ENCODE measurements around the gene PPP3R1. TPM values are rescaled to one million over a fixed set of nuclear protein-coding genes. Genes with fewer than 3 reads are reported as not detected.
"Not testable (repeated sequence)": the region's sequence is repeated elsewhere in the genome, so short reads cannot be mapped to it uniquely, and the experiment has no call there.

The PPP3R1 gene
- polyA plus RNA-seq, 3 donors: 59.7 to 64.7 (median 62.8) TPM

DNA sequence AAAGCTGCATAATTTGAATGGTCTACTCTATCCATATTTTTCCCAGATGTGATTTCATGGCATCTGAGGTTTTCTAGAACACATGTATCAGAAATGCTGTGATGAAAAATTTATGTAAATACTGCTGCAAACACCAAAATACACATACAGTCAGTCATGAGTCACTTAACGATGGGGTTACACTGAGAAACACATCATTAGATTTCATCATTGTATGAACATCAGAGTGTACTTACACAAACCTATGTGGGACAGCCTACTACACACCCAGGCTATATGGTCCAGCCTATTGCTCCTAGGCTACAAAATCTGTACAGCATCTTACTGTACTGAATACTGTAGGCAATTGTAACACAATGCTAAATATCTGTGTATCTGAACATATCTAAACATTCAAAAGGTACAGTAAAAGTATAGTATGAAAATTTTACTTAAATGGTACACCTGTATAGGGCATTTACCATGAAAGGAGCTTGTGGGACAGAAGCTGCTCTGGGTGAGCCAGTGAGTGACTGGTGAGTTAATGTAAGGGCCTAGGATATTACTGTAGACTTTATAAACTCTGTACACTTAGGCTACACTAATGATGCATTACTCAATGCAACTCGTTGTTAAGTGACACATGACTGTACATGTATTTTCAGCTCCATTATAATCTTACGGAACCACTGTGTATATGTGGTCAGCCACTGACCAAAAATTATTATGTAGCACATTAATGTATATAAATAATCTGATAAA lies 61.2 kb downstream of the PPP3R1 start:
- no peak for DNase-seq (ENCODE audit: low read depth in 3 of 3, low spot score in 2 of 3)

DNA sequence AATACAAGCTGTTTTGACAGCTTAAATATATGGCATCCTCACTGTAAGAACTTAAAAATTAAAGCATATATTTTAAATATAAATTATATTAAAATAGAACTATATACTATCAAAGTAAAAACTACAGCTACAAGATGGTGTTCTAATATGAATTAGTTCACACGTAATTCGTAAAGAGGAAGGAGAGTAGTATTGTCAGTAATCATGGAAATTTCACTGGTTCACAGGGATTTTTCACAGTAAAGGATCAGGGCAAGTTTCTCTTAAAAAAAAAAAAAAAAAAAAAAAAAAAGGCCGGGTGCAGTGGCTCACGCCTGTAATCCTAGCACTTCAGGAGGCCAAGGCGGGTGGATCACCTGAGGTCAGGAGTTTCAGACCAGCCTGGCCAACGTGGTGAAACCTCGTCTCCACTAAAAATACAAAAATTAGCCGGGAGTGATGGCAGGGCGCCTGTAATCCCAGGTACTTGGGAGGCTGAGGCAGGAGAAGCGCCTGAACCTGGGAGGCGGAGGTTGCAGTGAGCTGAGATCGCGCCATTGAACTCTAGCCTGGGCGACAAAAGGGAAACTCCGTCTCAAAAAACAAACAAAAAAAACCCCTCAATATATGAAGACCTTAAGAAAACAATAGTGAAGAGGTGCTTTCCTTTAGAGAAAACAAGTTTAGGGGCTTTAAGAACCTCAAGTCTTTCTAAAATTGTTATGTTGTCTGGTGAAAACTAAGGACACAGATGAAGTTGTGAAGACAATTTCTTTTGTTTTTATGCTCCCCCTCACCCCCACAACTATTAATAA lies 62.1 kb downstream of the PPP3R1 start:
- no peak for DNase-seq (ENCODE audit: low read depth in 3 of 3, low spot score in 2 of 3)

GRCh38 chr2:68188831-68189230 lies 63.5 kb downstream of the PPP3R1 start:
- no peak for DNase-seq (ENCODE audit: low read depth in 3 of 3, low spot score in 2 of 3)

DNA sequence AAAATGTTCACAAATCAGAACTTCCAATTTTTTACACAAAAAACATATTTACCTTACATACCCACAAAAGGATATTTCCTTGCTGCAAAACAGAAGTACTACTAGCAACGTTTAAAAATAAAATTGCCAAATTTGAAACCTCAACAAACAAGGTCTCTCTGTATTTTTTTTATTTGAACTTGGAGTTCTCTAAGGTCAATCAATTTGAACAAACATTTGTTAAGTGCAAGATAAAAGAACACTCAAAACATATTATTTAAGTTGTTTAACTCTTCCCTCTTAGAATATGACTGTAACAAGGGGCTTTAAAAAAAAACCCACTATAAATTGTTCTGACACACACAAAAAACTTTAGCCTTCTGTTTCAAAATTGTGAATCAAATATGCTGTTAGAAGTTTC lies 65.0 kb downstream of the PPP3R1 start:
- DNase-seq (ENCODE audit: low read depth in 3 of 3, low spot score in 2 of 3): no peak

GRCh38 chr2:68185541-68186164 lies 66.7 kb downstream of the PPP3R1 start:
- DNase-seq (ENCODE audit: low read depth in 3 of 3, low spot score in 2 of 3): no peak

- no peak for DNase-seq (ENCODE audit: low read depth in 3 of 3, low spot score in 2 of 3)
Observed at GRCh38 chr2:68182902-68183301, 69.4 kb downstream of the PPP3R1 start.

GRCh38 chr2:68178954-68179627 lies 73.2 kb downstream of the PPP3R1 start:
- no peak for DNase-seq (ENCODE audit: low read depth in 3 of 3, low spot score in 2 of 3)

DNA sequence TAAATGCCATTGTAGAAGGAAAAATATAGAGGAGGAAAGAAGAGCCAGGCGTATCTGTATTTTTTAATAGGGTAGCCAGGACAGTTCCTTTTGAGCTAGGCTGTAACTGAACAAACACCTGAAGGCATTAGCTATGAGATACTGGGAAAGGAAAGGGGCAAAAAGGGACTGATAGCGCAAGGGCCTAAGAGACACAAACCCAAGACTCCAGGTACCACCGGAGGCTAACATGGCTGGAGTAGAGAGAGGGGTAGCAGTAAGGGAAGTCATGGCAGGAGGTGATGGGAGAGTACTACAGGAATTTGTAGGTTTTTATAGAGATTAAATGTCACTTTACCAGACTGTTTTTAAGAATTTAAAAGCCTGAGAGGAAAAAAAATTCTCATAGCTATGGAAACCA lies 73.9 kb downstream of the PPP3R1 start:
- DNase-seq (ENCODE audit: low read depth in 3 of 3, low spot score in 2 of 3): no peak

DNA sequence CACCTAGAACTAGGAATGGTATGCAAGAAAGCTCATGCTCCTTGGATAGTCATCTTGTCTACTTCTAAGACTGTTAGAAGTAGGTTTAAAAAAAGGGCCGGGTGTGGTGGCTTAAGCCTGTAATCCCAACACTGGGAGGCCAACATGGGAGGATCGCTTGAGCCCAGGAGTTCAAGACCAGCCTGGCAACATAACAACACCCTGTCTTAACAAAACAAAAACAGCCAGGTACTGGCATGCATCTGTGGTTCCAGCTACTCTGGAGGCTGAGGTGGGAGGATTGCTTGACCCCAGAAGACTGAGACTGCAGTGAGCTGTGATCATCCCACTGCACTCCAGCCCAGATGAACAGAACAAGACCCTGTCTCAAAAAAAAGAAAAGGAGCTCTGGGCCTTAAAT lies 74.8 kb downstream of the PPP3R1 start:
- DNase-seq (ENCODE audit: low read depth in 3 of 3, low spot score in 2 of 3): no peak

DNA sequence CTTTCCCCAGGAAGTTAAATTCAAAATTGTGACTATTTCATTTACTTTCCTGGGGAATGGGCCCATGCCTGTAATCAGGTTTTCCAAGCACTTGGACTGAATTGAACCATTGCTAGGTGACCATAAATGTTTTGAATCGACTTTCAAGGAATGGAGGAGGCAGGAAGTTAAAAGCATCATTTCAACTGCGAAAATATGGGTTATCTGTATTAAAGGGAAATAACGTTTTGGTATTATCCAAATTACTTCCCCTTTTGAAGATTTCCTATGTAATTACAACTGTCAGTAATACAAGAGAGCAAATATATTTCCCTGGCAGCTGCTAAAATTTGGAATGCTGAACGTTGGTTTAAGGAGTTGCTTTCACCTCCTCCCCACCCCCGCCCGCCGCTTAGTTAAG lies 75.7 kb downstream of the PPP3R1 start:
- no peak for DNase-seq (ENCODE audit: low read depth in 3 of 3, low spot score in 2 of 3)

- not testable (repeated sequence) for DNase-seq (ENCODE audit: low read depth in 3 of 3, low spot score in 2 of 3)
Observed at GRCh38 chr2:68175210-68175609, 77.1 kb downstream of the PPP3R1 start.

DNA sequence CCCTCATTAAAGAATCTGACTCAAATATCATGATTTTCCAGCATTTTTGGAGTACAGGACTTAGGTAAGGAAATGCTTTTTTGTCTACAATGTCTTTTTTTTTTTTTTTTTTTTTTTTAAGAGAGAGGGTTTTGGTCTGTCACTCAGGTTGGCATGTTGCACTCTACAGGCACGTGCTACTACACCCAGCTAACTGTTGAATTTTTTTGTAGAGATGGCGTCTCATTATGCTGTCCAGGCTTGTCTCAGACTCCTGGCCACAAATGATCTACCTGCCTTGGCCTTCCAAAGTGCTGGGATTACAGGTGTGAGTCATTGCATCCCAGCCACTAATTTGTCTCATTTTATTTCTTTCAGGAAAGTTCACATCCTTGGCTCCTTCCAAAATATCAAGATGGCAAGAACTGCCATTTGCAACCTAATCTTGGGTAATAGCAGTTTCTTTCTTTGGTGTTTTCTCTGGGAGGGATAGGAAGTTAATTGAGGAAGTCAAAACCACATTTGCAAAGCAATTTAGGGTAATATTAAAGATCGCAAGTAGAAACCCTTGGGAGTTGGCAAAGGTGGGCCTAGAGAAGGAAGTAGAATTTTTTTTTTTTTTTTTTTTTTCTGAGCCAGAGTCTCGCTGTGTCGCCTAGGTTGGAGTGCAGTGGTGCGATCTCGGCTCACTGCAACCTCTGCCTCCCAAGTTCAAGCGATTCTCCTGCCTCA lies 79.2 kb downstream of the PPP3R1 start:
- no peak for DNase-seq (ENCODE audit: low read depth in 3 of 3, low spot score in 2 of 3)

- DNase-seq (ENCODE audit: low read depth in 3 of 3, low spot score in 2 of 3): no peak
Observed at GRCh38 chr2:68172521-68172920, 79.8 kb downstream of the PPP3R1 start.

DNA sequence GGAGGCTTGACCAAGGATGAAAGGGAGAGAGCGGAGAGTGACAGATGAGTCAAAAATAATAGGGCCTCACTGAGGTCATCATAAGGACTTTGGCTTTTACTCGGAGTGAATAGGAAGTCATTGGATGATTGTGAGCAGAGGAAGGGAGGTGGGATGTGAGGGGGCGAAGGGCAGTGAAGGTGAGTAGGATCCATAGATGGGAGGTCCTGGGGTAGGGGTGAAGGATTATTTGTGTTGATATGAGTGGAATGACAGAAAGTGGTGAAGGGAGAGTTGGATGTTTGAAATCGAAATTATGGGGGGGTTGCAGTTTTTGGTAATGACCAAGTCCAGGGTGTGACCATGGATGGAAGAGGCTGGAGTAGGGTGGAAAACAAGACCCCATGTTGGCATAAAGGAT lies 80.6 kb downstream of the PPP3R1 start:
- no peak for DNase-seq (ENCODE audit: low read depth in 3 of 3, low spot score in 2 of 3)

DNA sequence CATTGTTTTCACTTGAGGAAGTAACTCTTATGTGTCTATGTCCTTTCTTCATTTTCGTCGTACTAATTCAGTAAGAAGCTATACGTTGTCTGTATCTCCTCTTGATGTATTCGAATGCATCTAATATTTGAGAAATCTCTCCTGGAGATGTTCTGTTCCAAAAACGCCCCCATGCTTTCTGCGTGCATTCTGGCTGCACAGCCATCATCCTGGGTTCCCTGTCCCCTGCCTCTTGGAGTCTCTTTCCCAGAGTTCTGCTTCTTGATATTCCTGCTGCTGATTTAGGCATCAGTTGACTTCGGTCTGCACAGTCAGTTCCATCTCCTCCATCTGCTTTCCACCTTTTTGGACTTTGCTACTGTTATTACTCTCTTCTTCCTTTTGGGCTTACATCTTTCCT lies 81.2 kb downstream of the PPP3R1 start:
- DNase-seq (ENCODE audit: low read depth in 3 of 3, low spot score in 2 of 3): no peak

- no peak for DNase-seq (ENCODE audit: low read depth in 3 of 3, low spot score in 2 of 3)
Observed at GRCh38 chr2:68169308-68169707, 83.0 kb downstream of the PPP3R1 start.

DNA sequence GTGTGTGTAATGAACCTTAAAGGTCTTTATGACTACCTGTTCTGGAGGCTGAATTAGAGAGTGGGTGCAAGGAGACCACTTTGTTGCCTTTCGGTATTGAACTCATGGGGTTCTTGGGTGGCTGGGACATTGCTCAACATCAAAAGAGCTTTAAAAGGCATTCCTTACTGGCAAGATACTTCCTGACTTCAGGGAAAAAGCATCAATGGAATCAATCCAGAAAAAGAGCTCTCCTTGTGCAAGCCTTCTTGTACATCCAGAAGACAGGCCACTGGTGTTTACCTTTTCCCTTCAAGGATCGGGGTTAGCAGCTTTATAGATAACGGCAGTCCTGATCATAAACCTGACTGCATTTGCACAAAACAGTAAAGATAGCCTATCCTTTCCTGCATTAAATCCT lies 85.1 kb downstream of the PPP3R1 start:
- no peak for DNase-seq (ENCODE audit: low read depth in 3 of 3, low spot score in 2 of 3)

DNA sequence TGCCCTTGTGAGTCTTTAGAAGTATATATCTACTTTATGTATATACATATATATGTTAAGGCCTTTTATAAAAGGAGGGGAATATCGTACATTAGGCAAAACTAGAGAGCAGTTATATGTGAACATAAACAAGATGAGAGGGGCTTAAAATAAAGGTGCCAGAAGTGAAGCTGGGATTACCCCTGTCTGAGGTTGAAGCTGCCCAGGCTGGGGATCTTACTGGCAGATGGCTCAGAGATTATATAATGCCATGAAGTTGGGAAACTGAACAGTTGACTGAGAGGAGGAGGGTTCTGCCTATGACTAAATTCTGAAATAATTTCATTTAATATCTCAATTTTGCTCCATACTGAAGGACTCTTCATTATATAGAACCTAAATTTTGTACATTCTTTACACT lies 88.7 kb downstream of the PPP3R1 start:
- DNase-seq (ENCODE audit: low read depth in 3 of 3, low spot score in 2 of 3): no peak

GRCh38 chr2:68158134-68158447 lies 94.2 kb downstream of the PPP3R1 start:
- no peak for DNase-seq (ENCODE audit: low read depth in 3 of 3, low spot score in 2 of 3)

GRCh38 chr2:68157402-68158133 lies 94.8 kb downstream of the PPP3R1 start, which contains the start of gene PNO1:
PNO1 (plus strand) TSS chr2:68157888; CDS start chr2:68157935, 47 bp downstream.
- peak; percentile 95 to 98 (median 96) for DNase-seq (ENCODE audit: low read depth in 3 of 3, low spot score in 2 of 3)
